ENCODE results near the gene PTRH1. TPM values are rescaled to one million over a fixed set of nuclear protein-coding genes. Genes with fewer than 3 reads are reported as not detected.
A peak's percentile ranks its signal among the peaks of the same experiment; 100 is the strongest.

The PTRH1 gene
- polyA plus RNA-seq, 12 donors, result 4.0 to 8.8 (median 5.3) TPM; not detected in 2

GRCh38 chr9:127744398-127745110 is 29.1 kb upstream of the PTRH1 start:
- no peak for DNase-seq

GRCh38 chr9:127742435-127743088 is 27.1 kb upstream of the PTRH1 start:
- no peak for DNase-seq

GRCh38 chr9:127741831-127742434 is 26.5 kb upstream of the PTRH1 start:
- peak; percentile 43 for DNase-seq

- DNase-seq, result no peak
Measured at GRCh38 chr9:127739614-127740330, 24.3 kb upstream of the PTRH1 start.

GRCh38 chr9:127738666-127739065 is 23.2 kb upstream of the PTRH1 start:
- DNase-seq, result no peak

- no peak for DNase-seq
Measured at GRCh38 chr9:127735530-127736185, 20.2 kb upstream of the PTRH1 start.

- peak; percentile 98 for DNase-seq
Measured at GRCh38 chr9:127734747-127735529, 19.5 kb upstream of the PTRH1 start, which contains the start of gene TOR2A. TSS of gene TOR2A (minus strand) at chr9:127735294. CDS start at chr9:127735270, 24 bp downstream.

- DNase-seq, result no peak
Measured at GRCh38 chr9:127734247-127734746, 18.8 kb upstream of the PTRH1 start.

GRCh38 chr9:127733614-127734013 is 18.2 kb upstream of the PTRH1 start:
- DNase-seq, result no peak

GRCh38 chr9:127732444-127732843 is 17.0 kb upstream of the PTRH1 start:
- DNase-seq, result no peak

- no peak for DNase-seq
Measured at GRCh38 chr9:127731938-127732337, 16.5 kb upstream of the PTRH1 start.

GRCh38 chr9:127730799-127731410 is 15.4 kb upstream of the PTRH1 start:
- no peak for DNase-seq

- DNase-seq, result no peak
Measured at GRCh38 chr9:127730262-127730661, 14.8 kb upstream of the PTRH1 start.

- DNase-seq, result no peak
Measured at GRCh38 chr9:127729522-127730256, 14.2 kb upstream of the PTRH1 start.

- DNase-seq, result no peak
Measured at GRCh38 chr9:127728808-127729207, 13.3 kb upstream of the PTRH1 start.

- DNase-seq, result no peak
Measured at GRCh38 chr9:127726871-127727270, 11.4 kb upstream of the PTRH1 start.

GRCh38 chr9:127724012-127724411 is 8.5 kb upstream of the PTRH1 start:
- no peak for DNase-seq

- no peak for DNase-seq
Measured at GRCh38 chr9:127723444-127723843, 8.0 kb upstream of the PTRH1 start.

GRCh38 chr9:127723013-127723412 is 7.5 kb upstream of the PTRH1 start:
- DNase-seq, result no peak

Data from muscle of arm (tissue), 12 donors.